SU-DHL-6 (cell line): ENCODE data around the gene FAXDC2.

Experiments used
- H2AFZ ChIP-seq: fragments of 200-600 bp; sonication (generic); 2 replicates; pipeline ENCODE4 v1.6.1; 2014; ENCODE audit warnings: low read depth, mild to moderate bottlenecking, moderate library complexity, mixed read lengths, antibody characterized with exemption, low read length; ENCODE audit not compliant: severe bottlenecking
- H3F3A ChIP-seq: fragments of 200-600 bp; shearing (Covaris generic); 2 replicates; pipeline ENCODE4 v1.6.0; 2016; ENCODE audit warnings: antibody characterized with exemption, mild to moderate bottlenecking; ENCODE audit not compliant: insufficient read depth
- H3K27ac ChIP-seq: fragments of 200-600 bp; sonication (generic); 2 replicates; pipeline ENCODE4 v1.5.1; 2016; ENCODE audit warnings: low read depth, mild to moderate bottlenecking, low read length, moderate library complexity, mixed read lengths
- H3K27me3 ChIP-seq: fragments of 200-600 bp; sonication (generic), shearing (Covaris generic); 2 replicates; pipeline ENCODE4 v1.6.0; 2014; ENCODE audit warnings: mild to moderate bottlenecking, low read length
- H3K36me3 ChIP-seq: fragments of 200-600 bp; sonication (generic); 2 replicates; pipeline ENCODE4 v1.6.1; 2014; ENCODE audit warnings: mild to moderate bottlenecking, low read length, mixed read lengths
- H3K4me2 ChIP-seq: fragments of 300-600, 200-600 bp; shearing (Covaris generic), sonication (generic); 2 replicates; pipeline ENCODE4 v1.6.0; 2014; ENCODE audit warnings: low read length, low read depth, mild to moderate bottlenecking; ENCODE audit not compliant: poor library complexity, severe bottlenecking
- H3K4me3 ChIP-seq: fragments of 200-600 bp; sonication (generic); 2 replicates; pipeline ENCODE4 v1.5.1; 2014; ENCODE audit warnings: antibody characterized with exemption, low read length, mild to moderate bottlenecking, mixed read lengths; ENCODE audit not compliant: insufficient read depth, poor library complexity, severe bottlenecking
- H3K79me2 ChIP-seq: fragments of 200-600 bp; sonication (generic); 2 replicates; pipeline ENCODE4 v1.6.1; 2014; ENCODE audit warnings: mild to moderate bottlenecking, low read length, moderate library complexity; ENCODE audit not compliant: insufficient read depth
- H3K9ac ChIP-seq: fragments of 200-600 bp; sonication (generic); 2 replicates; pipeline ENCODE4 v1.7.0; 2014; ENCODE audit warnings: mild to moderate bottlenecking, low read length
- H3K9me2 ChIP-seq: fragments of 200-600 bp; sonication (generic); replicated peaks from 2 replicates; pipeline ENCODE4 v1.6.1; 2014; ENCODE audit warnings: low read length; ENCODE audit not compliant: insufficient read depth
- H3K9me3 ChIP-seq: fragments of 200-600 bp; sonication (generic); 2 replicates; pipeline ENCODE4 v1.6.1; 2014; ENCODE audit warnings: low read length, mixed read lengths; ENCODE audit not compliant: insufficient read depth
- H4K20me1 ChIP-seq: fragments of 200-600 bp; sonication (generic); 2 replicates; pipeline ENCODE4 v1.6.1; 2014; ENCODE audit warnings: low read depth, mild to moderate bottlenecking, antibody characterized with exemption, low read length, moderate library complexity, mixed read lengths
- EZH2phosphoT487 ChIP-seq: fragments of 200-600 bp; sonication (generic), shearing (Covaris generic); conservative IDR thresholded peaks from 2 replicates; pipeline ENCODE4 v1.6.1; 2018; ENCODE audit warnings: mild to moderate bottlenecking, antibody characterized with exemption, low read length, moderate library complexity, mixed read lengths
- TF ChIP-seq, protein P1 (sequence below): fragments of 200-600 bp; sonication (generic); IDR thresholded peaks from one replicate; pipeline ENCODE4 v1.5.1; 2017; ENCODE audit warnings: antibody characterized with exemption, mild to moderate bottlenecking, low read length, moderate library complexity; ENCODE audit not compliant: insufficient read depth, poor library complexity, severe bottlenecking

FAXDC2 gene

DNA sequence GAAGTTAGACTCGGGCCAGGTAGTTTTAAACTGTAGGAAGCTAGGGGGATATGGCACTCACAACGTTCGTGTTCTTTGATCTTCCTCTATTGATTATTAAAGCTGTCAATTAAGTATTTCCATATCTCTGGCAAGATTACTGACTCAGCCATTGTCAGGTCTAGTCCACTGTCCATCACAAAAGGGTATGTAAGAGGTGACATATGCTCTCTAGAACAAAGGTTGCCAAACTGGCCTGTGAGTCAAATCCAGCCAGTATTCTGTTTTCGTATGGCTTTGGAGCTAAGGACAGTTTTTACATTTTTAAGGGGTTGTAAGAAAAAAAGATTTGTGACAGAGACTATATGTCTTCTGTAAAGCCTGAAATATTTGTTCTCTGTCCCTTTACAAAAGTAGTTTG is 44.2 kb downstream of the FAXDC2 start:
- H3K79me2 ChIP-seq: no peaks in the 10 kb centered on the region; the same call in 1 of the 2 replicates
- no peak overlapping the region for H3K9ac ChIP-seq
- H3K4me3 ChIP-seq: no peak overlapping the region
- no peaks in the 10 kb centered on the region for H3K9me2 ChIP-seq
- peaks cover 69% of the 10 kb centered on the region for H3K36me3 ChIP-seq
- no peaks in the 10 kb centered on the region for H3K27me3 ChIP-seq
- TF ChIP-seq, protein P1, sequence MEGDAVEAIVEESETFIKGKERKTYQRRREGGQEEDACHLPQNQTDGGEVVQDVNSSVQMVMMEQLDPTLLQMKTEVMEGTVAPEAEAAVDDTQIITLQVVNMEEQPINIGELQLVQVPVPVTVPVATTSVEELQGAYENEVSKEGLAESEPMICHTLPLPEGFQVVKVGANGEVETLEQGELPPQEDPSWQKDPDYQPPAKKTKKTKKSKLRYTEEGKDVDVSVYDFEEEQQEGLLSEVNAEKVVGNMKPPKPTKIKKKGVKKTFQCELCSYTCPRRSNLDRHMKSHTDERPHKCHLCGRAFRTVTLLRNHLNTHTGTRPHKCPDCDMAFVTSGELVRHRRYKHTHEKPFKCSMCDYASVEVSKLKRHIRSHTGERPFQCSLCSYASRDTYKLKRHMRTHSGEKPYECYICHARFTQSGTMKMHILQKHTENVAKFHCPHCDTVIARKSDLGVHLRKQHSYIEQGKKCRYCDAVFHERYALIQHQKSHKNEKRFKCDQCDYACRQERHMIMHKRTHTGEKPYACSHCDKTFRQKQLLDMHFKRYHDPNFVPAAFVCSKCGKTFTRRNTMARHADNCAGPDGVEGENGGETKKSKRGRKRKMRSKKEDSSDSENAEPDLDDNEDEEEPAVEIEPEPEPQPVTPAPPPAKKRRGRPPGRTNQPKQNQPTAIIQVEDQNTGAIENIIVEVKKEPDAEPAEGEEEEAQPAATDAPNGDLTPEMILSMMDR: no peak
- TF ChIP-seq EZH2phosphoT487: no peak
- peaks cover 14% of the 10 kb centered on the region; the same call in 1 of the 2 replicates for H3F3A ChIP-seq
- no peak overlapping the region for H3K4me2 ChIP-seq
- H2AFZ ChIP-seq: no peak overlapping the region
- no peak overlapping the region for H3K27ac ChIP-seq
- H3K9me3 ChIP-seq: no peaks in the 10 kb centered on the region
- H4K20me1 ChIP-seq: peaks cover 7% of the 10 kb centered on the region

DNA sequence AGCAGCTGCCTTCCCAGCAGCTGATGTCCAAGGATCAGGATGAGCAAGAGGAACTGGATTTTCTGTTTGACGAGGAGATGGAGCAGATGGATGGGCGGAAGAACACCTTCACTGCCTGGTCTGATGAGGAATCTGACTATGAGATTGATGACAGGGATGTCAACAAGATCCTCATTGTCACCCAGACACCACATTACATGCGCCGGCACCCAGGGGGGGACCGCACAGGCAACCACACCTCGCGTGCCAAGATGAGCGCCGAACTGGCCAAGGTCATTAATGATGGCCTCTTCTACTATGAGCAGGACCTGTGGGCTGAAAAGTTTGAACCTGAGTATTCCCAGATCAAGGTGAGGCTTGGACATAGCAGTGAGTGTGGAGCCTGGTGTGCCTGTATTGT is 48.4 kb downstream of the FAXDC2 start:
- Histone ChIP-seq H2AFZ (no peak overlapping the region), H3K27me3 (no peaks in the 10 kb centered on the region), H3K9me3 (no peaks in the 10 kb centered on the region), H4K20me1 (peaks cover 11% of the 10 kb centered on the region), H3K27ac (no peak overlapping the region), H3K4me3 (no peak overlapping the region), H3K36me3 (peaks cover 71% of the 10 kb centered on the region), H3K9me2 (no peaks in the 10 kb centered on the region), H3K79me2 (no peaks in the 10 kb centered on the region; the same call in 1 of the 2 replicates), H3K9ac (no peak overlapping the region), H3F3A (peaks cover 3% of the 10 kb centered on the region; the same call in 1 of the 2 replicates), H3K4me2 (no peak overlapping the region)
- TF ChIP-seq, protein P1: no peak
- no peak for TF ChIP-seq EZH2phosphoT487

DNA sequence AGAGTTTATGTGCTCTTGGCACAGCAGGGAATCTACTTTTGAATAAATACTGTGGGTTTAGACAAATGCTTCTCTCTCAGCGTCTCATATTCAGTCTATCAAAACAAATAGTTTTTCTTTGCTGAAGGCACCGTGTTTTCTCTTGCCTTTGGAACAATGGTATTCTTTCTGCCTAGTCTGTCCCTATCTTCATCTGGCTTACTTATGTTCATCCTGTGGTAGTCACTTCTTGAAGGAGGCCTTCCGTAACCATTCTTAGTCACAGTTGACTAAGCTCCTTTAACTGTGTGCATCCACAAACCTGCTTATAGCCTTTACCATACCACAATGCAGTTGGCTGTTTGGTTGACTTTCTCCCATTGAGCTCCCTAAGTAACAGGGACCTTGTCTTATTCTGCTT is 49.3 kb downstream of the FAXDC2 start:
- Histone ChIP-seq H3K36me3 (peaks cover 71% of the 10 kb centered on the region), H3K79me2 (peaks cover 7% of the 10 kb centered on the region; the same call in 1 of the 2 replicates), H3F3A (peaks cover 7% of the 10 kb centered on the region; the same call in 1 of the 2 replicates), H2AFZ (no peak overlapping the region), H3K4me2 (no peak overlapping the region), H3K9me2 (no peaks in the 10 kb centered on the region), H3K27me3 (no peaks in the 10 kb centered on the region), H4K20me1 (peaks cover 6% of the 10 kb centered on the region), H3K9ac (no peak overlapping the region), H3K4me3 (no peak overlapping the region), H3K27ac (no peak overlapping the region), H3K9me3 (no peaks in the 10 kb centered on the region)
- no peak for TF ChIP-seq EZH2phosphoT487
- TF ChIP-seq, protein P1: no peak
